Kidney glomerular epithelial cell (primary cell): ENCODE data around the gene CLCA1.
A peak's percentile ranks its signal among the peaks of the same experiment; 100 is the strongest.
"Not testable (repeated sequence)": the region's sequence is repeated elsewhere in the genome, so short reads cannot be mapped to it uniquely, and the experiment has no call there.

Experiments
- DNase-seq: peaks from one replicate; lab custom pipeline; 2025; lab: John Stamatoyannopoulos, UW

The CLCA1 gene

DNA sequence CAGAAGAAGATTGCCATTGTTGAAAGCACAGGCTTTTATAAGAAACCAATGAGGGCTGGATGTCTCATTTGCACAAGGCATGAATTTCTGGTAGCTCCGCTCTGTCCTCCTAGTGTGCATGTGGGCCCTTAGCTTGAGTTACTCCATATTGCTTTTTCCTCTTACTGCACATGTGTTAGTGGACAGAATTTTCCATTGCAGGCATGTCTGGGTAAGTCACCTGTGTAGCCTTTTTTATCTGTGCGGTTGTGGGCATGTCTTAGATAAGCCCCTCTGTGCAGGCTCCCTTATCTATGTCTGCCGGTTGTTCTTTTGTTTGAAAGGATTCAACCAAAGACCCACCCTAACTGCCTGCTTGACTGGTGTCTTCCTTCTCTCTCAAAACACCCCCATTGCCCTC lies 7.2 kb upstream of the CLCA1 start:
- no peak for DNase-seq

DNA sequence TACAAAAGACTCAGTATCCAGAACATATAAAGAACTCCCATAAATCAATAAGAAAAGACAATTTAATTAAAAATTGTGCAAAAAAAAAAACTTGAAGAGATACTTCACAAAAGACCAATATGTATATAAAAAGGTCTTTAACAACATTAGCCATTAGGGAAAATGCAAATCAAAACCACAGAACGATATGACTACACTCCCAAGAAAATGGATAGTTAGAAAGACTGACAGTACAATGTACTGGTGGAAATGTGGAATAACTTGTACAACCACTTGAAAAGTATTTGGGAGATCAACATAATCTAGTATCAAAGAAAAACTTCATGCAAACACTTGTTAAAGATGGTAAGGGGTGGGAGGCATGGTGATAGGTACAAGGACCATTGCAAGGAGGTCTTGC lies 3.9 kb upstream of the CLCA1 start:
- no peak for DNase-seq

DNA sequence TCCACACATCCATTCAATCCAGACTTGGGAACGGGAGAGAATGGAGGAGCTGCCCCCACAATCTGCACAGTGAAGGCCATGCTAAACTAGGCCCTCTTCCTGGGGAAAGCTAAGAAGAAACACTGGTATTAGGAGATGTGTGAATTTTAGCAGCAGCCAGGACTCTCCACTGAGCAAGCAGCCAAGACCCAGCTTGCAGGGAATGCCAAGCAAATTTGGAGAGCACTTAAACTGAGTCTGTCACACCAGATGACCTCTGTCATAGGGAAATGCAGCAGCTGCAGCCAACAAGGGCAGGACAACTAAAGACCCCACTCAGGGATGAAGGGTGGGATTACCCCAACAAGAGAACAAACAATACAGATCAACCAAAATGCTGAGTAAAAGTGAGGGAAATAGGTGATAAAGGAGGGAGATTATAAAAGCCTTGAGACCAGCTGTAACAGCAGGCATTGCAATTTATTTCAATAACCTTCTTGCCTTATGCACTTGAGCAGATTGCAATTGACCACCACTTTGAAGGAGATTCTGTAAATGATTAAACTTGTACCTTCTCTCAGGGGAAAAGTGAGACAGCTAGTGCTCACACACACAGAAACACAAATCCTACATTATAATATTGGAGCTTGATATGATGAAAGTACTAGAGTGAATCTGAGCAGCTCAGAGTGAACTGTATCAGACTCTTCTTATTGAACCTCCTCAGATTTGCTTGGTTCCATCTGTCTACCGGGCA lies 2.5 kb upstream of the CLCA1 start:
- DNase-seq = no peak

DNA sequence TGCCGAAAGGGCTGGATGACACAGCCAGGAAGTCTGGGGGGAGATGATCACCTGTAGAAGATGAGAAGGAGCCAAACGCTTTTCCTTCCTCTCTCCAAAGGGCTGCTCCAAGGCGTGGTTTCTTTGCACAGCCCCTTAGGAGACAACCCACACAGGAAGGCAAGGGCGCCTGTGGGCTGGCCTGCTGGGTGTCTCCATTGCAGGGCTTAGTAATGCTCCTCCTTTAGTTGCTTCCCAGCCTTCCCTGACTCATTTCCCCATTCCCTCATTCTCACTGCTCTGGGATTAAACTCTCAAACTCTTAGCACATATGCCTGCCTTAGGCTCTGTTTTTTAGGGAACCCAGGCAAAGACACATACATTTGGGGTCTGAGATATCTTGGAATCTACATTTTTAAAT lies 1.7 kb upstream of the CLCA1 start:
- DNase-seq = no peak

DNA sequence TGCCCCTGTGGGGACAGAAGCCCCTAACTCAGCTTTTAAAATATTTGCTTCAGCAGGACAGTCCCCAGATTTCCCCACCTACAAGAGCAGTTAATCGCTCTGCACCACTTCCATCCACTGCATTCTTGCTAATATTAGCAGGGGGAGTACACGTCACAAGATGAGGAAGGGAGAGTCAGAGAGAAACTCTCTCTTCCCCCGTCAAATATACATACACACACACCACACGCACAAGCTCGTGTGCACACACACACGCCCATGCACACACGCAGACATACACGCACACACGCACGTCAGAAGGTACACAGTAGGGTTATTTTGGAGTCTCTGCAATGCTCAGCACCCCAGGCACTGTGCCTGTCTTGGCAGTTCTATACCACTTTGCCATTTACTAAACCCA lies 2.1 kb downstream of the CLCA1 start:
- no peak for DNase-seq

DNA sequence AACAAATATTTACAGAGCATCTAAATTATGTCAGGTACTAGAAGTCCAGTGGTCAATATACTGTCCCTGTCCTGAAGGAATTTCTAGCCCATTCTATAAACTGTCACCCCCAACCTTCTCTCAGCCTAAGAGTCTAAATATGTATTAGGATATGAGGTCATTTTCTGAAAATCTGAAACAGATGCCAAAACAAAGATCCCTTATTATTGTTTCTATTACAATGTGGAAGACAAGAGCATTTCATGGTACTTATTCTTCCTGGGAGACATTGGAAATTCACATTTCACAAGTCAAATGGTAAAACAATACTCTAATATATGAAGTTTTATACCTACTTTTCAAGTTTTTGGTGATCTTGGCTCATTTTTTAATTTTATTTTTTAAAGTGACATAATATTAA lies 2.6 kb downstream of the CLCA1 start:
- no peak for DNase-seq

DNA sequence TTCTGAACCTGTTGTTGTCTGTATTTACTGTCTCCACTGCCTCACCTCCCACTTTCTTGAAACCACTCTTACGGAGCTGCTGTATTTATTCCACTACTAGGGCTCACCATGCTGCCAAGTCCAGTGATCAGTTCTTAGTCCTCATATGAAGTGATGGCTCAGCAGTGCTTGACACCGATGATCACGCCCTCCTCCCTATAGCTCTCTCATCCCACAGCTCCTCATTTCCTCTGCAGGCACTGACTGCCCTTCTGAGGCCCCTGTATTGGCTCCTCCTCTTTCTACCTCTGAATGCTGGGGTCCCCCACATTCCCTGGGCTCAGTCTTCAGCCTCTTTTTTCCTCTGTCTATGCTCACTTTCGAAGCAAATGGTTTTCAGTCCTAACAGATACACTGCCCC lies 3.4 kb downstream of the CLCA1 start:
- DNase-seq = no peak

DNA sequence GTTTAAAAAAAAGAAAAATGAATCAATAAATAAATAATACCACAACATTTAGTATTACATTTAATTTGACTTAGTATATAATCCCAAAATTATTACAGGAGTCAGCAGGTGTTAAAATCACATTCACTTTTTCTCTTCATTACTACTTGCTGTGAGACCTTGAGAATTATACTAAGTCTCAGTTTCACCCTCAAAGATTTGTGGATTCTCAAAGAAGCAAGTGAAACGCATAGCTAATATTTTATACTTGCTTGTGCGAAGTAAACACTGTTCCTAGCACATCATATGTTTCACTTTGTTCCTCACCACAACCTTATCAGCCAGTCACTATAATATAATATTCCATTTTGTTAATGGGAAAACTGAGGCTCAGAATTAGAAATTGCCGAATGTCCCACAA lies 4.0 kb downstream of the CLCA1 start:
- no peak for DNase-seq

DNA sequence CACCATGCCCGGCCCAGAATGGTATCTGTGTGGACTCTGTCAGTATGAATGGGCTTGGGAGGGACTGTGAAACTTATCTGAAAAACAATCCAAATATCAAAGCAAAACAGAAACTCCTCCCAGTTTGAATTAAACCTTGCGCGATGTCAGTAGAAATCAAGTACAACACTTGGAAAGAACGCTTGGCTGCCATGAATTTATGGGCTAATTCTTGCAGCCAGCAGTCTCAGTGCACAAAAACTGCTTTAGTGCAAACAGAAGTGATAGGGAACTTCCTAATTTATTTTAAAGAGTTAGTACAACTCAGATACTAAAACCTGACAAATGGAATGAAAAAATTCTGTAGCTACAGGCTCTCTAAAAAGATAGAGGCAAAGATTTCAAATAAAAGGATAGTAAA lies 8.5 kb downstream of the CLCA1 start:
- no peak for DNase-seq

DNA sequence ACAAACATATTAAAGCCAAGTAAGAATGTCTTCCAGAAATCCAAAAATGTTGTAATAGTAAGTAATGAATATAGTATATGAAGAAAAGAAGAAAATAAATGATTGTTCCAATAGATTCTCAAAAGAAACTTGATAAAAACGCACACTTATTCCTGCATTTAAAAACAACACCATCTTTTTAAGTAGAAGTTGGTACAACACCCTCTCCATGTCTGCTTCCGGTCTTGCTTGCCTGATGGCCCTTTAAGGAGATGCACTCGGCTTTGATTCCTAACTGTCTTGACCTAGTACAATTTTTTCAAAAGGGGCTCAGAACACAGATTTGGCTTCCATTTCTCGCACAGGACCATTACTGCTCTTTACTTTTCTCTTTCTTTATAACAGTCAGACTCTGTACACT lies 9.0 kb downstream of the CLCA1 start:
- DNase-seq = no peak

DNA sequence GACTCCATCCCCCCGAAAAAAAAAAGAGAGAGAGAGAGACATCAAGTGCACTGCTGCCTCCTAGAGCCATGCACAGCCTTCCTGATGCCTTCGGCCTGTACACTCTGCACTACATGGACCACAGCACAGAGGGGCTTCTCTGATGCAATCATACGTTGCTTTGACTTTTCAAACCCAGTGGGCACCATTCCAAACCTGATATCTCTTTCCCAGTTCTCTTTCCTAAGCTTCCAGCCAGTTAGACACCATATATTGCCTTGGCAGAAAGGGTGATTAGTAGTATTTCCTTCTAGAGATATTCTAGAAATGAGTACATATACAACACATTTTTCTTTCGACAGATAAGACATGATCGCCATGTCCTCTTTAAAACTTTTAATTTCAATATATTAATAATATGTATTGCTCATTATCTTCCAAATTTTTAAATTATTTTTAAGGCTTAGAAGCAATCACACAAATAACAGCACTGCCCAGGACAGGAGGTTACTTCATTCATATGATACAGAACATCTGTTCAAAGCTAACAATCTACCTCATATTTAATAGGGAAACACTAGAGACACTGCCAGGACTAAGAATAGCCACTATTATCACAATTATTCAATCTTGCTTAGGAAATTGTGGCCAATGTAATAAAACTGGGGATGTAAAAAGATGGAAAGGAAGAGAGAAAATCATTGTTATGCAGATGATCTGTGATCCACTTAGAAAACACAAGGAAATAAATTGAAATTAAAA lies 9.9 kb downstream of the CLCA1 start:
- DNase-seq = no peak

DNA sequence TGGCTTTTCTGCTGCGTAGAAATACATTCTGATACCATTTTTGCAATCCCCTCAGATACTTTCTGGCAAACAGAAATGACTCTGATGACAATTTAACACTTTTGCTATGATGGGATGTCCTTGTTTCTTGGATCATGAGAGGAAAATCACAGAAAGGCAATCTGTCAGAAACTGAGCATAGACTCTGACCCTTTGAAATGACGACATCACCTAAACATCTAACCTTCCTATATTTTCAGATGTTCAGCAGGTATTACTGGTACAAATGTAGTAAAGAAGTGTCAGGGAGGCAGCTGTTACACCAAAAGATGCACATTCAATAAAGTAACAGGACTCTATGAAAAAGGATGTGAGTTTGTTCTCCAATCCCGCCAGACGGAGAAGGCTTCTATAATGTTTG lies 13.2 kb downstream of the CLCA1 start:
- no peak for DNase-seq

DNA sequence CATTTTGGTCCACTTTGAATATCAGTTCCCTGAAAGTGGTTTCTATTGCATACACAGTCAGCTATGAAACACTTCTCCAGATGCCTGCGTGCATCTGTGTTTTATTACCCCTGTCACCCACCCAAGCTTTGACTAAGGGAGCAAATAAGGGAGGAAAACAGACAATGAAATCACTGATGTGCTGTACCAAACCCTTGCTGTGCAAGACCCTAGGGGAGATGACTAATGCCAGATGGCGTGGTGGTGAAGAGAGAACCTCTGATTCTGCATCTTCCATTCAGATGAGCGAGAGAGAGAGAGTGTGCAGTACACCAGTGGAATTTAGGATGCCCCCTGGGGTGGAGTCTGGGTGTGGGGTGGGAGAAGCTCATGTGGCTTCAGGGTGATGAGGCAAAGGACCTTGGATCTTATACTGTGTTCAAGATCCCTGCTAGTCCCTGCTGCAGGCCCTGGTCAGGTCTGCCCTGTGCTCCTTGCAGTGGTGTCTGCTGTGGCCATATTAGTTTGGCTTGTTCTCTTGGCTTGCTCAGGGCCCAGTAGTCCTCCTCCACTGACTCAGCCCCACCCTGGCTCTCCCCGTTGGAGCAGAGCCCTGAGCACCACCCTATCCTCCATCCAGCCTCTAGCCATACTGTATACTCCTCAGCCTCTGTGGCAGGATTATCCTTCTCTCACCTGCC lies 18.5 kb downstream of the CLCA1 start:
- DNase-seq = no peak

DNA sequence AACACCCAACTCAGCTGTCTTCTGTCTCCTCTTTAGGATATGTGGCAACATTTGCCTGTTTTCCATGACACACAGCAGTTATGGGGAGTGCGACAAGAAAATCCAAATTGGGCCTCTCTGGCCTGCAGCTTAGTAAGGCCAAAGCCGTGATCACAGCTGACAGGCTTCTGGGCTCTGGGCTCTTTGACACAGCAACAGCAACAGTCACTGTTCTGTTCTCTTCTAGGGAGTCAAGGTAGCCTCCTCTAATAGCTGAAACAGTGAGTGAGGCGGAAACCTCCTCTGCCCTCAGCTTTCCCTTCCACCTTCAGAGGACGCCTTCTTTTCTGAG lies 19.0 kb downstream of the CLCA1 start:
- no peak for DNase-seq

DNA sequence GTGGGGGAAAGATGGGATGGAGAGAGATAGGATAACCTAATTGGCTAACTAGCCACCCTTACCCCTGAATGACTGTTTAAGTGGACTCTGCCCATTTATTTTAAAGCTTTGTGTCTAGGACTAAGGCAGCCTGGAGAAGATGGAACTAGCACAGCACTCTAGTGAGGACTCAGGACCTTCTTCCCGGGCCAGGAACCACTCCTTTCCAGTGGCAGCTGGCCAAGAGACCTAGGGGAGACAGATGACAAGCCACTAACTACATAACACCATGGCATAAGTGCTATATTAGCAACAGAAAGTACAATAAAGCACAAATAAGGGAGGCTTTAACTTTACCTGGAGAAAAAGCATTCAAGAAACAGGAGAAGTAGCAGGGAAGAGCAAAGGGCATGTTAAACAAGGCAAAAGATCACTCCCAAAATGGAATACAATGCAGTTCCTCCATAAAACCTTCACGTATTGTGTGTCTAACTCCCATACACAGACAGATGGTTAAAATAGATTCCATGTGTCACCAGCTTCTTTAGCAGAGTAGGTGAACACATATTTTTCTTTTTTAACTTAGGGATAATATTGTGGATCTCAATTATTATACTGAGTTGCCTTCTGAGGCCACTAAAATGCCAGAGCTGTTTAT lies 20.6 kb downstream of the CLCA1 start:
- no peak for DNase-seq

DNA sequence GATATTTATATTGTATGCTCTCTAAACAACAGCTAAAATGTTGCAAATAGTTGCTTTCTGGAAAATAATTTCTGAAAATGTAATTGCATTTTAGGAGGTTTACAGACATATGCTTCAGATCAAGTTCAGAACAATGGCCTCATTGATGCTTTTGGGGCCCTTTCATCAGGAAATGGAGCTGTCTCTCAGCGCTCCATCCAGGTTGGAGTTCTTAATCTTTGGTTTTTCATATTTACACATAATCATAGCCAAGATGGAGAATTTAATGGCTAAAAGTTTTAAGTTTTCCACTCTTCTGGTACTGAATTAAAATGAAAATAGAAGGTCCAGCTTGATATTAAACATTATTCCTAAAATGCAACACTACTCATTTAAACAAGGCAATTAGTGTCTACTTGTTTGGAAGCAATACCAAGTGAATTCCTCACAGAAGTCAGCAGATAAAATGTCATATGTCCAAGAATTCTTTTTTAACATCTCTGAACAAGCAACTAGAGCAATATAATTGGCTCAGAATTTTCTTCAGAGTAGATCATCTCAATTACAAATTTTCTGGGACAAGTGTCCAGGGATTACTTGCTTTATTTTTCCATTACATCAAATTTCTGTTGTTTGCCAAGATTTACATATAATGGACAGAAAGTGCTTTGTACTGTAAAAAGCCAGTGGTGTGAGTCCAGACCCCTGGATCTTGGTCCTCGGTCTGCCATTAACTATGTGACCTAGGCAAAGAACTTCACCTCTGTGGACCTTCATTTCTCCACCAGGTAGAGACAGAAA lies 22.6 kb downstream of the CLCA1 start:
- no peak for DNase-seq

DNA sequence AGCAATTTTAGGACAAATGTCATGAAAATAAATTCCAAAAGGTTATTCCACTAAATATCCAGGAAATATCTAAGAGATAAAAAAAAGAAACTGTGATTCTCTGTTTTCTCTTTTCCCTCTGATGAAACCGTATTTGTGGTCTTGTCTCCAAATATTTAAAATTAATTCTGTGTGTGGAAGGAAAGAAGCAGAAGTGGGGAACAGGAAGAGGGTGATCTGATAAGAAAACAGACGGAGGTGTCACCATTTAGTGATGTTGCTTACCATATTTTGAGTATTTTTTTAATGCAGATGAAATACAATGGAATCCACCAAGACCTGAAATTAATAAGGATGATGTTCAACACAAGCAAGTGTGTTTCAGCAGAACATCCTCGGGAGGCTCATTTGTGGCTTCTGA lies 29.6 kb downstream of the CLCA1 start:
- no peak for DNase-seq

DNA sequence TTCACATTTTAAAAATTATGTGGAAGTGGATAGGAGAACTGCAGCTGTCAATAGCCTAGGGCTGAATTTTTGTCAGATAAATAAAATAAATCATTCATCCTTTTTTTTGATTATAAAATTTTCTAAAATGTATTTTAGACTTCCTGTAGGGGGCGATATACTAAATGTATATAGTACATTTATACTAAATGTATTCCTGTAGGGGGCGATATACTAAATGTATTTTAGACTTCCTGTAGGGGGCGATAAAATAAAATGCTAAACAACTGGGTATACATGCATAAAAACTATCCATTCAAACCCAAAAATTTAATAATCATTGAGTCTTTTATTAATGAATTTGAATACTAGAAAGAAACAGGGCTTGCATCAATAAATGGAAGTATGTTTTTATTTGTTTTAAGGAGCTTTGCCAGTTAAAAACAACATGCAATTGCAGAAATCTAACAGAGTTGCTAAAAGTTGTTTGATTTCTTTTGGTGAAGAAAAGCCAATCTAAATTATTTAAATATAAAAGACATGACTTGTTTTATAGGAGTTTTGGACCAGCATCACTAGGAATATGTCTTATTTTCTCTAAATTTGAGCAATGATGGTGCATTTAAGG lies 31.4 kb downstream of the CLCA1 start:
- DNase-seq = peak; percentile 29

DNA sequence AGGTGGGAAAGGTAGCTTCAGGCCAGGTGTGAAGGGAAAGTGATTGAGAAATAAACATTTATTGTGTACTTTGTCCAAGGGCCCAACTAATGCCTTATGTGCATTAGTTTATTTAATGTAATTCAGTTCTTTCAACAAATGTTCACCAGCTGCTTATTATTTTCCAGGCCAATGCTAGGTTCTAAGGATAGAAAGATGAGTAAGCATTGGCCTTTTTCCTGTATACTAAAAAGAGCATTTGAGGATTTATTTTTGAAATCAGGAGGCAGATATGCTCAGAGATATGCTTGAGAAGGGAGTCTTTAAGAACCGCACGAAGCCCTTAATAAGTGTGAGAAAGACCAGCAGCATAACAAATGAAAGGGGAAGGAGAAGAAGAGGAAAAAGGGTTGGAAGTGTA lies 32.0 kb downstream of the CLCA1 start:
- no peak for DNase-seq

DNA sequence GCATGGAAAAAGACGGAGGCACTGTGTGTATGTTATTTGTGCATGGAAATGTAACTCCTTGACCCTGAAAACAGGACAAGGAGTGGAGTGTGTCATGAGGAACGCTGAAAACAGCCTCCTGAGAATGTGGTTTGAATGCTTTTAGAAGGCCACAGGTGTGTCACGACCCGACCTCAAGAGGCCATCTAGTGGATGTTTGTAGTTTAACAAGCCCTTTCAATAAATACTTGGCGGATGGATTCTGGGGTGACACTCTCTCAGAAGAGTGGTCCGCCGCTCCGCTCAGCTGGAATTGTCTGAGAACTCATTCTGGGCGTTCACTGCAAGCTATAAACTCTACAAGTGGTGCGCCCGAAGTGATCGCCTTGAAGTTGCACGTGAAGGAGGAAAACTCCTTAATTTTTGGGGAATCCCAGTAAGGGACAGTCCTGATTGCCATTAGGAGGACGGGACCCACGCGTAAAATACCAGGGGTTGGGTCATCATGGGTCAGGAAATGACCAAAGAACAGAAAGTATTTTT lies 33.5 kb downstream of the CLCA1 start:
- DNase-seq = not testable (repeated sequence)

DNA sequence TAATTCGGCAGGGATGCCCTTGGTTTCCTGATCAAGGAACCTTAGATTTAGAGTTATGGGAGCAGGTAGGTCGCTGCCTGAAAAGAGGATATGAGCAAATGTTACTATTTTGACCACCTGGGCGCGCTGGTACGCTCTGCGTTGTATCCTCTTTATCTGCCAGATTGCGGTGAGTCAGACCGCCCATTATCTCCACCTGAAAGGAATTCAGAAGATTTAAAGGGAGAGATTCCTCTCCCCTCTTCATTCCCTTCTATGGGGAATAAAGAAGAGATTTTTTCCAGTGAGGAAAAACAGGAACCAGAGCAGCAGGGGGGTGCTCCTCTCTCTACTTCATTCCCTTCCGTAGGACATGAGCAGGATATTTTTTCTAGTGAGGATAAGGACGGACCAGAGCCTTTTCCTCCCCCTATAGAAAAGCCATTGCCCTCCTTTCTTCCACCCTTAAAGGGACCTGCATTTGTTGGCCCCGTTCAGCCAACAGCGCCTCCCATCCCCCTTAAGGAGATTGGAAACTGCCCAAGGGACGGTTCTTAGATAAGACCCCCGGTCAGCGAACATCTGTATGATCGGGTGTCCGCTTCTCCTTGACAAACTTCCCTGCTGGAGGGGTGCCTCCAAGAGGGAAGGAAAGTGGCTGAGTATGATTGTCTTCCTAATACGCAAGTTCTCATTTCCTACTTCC lies 34.1 kb downstream of the CLCA1 start:
- DNase-seq = peak; percentile 55
